GM12891 (cell line): ENCODE measurements around the gene OR5AK2.

ENCODE experiments used
- POLR2A ChIP-seq: IDR thresholded peaks from 2 replicates; pipeline ENCODE4 v1.6.1; 2011; ENCODE audit warnings: low read depth, low read length, control low read depth
- POLR2AphosphoS5 ChIP-seq: IDR thresholded peaks from 2 replicates; pipeline ENCODE4 v1.6.1; 2011; ENCODE audit warnings: low read depth, low read length, control low read depth
- SPI1 ChIP-seq: IDR thresholded peaks from 2 replicates; pipeline ENCODE4 v1.6.1; 2011; ENCODE audit warnings: low read depth, low read length, control low read depth
- TAF1 ChIP-seq: IDR thresholded peaks from 2 replicates; pipeline ENCODE4 v1.6.1; 2011; ENCODE audit warnings: low read depth, low read length, control low read depth

DNA sequence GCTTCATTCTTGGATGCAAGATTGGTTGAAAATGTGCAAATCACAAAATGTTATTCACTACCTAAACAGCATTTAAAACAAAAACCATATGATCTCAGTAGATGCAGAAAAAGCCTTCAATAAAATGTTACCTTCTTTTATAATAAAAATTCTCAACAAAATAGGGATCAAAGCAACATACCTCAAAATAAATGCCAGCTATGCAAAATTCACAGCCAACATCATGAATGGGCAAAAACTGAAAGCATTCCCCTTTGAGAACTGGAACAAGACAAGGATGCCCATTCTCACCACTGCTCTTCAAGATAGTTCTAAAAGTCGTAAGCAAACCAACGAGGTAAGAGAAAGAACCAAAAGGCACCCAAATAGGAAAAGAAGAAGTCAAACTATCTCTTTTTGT is 2.0 kb downstream of the OR5AK2 start:
- TF ChIP-seq POLR2AphosphoS5 (no peak), TAF1 (no peak), POLR2A (no peak), SPI1 (no peak)
